Sigmoid colon (tissue), 4 donors: ENCODE results near the gene DAGLA.
A peak's percentile ranks its signal among the peaks of the same experiment; 100 is the strongest.

Experiments used
- EP300 ChIP-seq, 4 donors: sonication (generic); formaldehyde crosslinking; IDR thresholded peaks; one replicate each; pipeline ENCODE4 v1.6.1; 2017; ENCODE audit warnings: antibody characterized with exemption in 4 of 4
- POLR2A ChIP-seq, 2 donors: fragments of 450-650 bp; IDR thresholded peaks; one replicate each; pipeline ENCODE4 v1.6.1; 2016; ENCODE audit warnings: antibody characterized with exemption in 2 of 2, mild to moderate bottlenecking in 2 of 2, moderate library complexity in 2 of 2
- POLR2AphosphoS5 ChIP-seq, 4 donors: sonication (generic); formaldehyde crosslinking; IDR thresholded peaks; one replicate each; pipeline ENCODE4 v1.6.1; 2017; ENCODE audit warnings: antibody characterized with exemption in 4 of 4
- TF ChIP-seq, protein P1 (sequence below), 4 experiments: fragments of 450-650 bp in 3 of 4; fragments of 200-600 bp in 1 of 4; IDR thresholded peaks; one replicate each; pipeline ENCODE4 v1.5.1; 2016 to 2019; ENCODE audit warnings: antibody characterized with exemption in 4 of 4, mild to moderate bottlenecking in 3 of 4, moderate library complexity in 2 of 4

GRCh38 chr11:61701242-61701886, 21.2 kb downstream of the DAGLA start:
- TF ChIP-seq, protein P1, sequence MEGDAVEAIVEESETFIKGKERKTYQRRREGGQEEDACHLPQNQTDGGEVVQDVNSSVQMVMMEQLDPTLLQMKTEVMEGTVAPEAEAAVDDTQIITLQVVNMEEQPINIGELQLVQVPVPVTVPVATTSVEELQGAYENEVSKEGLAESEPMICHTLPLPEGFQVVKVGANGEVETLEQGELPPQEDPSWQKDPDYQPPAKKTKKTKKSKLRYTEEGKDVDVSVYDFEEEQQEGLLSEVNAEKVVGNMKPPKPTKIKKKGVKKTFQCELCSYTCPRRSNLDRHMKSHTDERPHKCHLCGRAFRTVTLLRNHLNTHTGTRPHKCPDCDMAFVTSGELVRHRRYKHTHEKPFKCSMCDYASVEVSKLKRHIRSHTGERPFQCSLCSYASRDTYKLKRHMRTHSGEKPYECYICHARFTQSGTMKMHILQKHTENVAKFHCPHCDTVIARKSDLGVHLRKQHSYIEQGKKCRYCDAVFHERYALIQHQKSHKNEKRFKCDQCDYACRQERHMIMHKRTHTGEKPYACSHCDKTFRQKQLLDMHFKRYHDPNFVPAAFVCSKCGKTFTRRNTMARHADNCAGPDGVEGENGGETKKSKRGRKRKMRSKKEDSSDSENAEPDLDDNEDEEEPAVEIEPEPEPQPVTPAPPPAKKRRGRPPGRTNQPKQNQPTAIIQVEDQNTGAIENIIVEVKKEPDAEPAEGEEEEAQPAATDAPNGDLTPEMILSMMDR (IDR thresholded peaks at IDR 0.05): peak in 2 of 4 experiments; percentile 12 to 27
- TF ChIP-seq POLR2AphosphoS5 (IDR thresholded peaks at IDR 0.05): no peak
- no peak for TF ChIP-seq POLR2A (IDR thresholded peaks at IDR 0.05)
- TF ChIP-seq EP300 (IDR thresholded peaks at IDR 0.05): no peak
